Transverse colon (tissue), 4 donors: ENCODE results near the gene LMBR1. TPM values are rescaled to one million over a fixed set of nuclear protein-coding genes. Genes with fewer than 3 reads are reported as not detected.
"Not testable (repeated sequence)": the region's sequence is repeated elsewhere in the genome, so short reads cannot be mapped to it uniquely, and the experiment has no call there.

Experiments
- DNase-seq: peaks from one replicate; pipeline ENCODE4 v3.0.0-alpha.2; 2019
- H3K27ac ChIP-seq, 4 donors: fragments of 200-600 bp; sonication (generic); 2 replicates each; pipeline ENCODE4 v1.5.1; 2016 to 2018; ENCODE audit warnings: inconsistent platforms in 4 of 4
- H3K27me3 ChIP-seq: fragments of 200-600 bp; sonication (generic); 2 replicates; pipeline ENCODE4 v1.5.1; 2017; ENCODE audit warnings: inconsistent platforms
- H3K36me3 ChIP-seq, 4 donors: fragments of 200-600 bp; sonication (generic); 2 replicates each; pipeline ENCODE4 v1.5.1; 2017 to 2019; ENCODE audit warnings: inconsistent platforms in 4 of 4
- H3K4me1 ChIP-seq, 4 donors: fragments of 200-600 bp; sonication (generic); 2 replicates each; pipeline ENCODE4 v1.5.1; 2017 to 2020; ENCODE audit warnings: inconsistent platforms in 4 of 4
- H3K4me3 ChIP-seq, 4 donors: fragments of 200-600 bp; sonication (generic); 1 replicate in 1 of 4; 2 replicates in 3 of 4; pipeline versions ENCODE4 v1.5.1 to v1.6.1; 2017 to 2019; ENCODE audit warnings: inconsistent platforms in 4 of 4
- H3K9me3 ChIP-seq, 2 donors: fragments of 200-600 bp; sonication (generic); 2 replicates each; pipeline ENCODE4 v1.5.1; 2017 to 2019; ENCODE audit warnings: inconsistent platforms in 2 of 2
- CTCF ChIP-seq, 5 experiments: fragments of 200-600 bp in 3 of 5; fragments of 450-650 bp in 2 of 5; sonication (generic) in 3 of 5; IDR thresholded peaks; 1 replicate in 2 of 5; 2 replicates in 3 of 5; pipeline ENCODE4 v1.5.1; 2016 to 2017; ENCODE audit warnings: antibody characterized with exemption in 5 of 5, inconsistent platforms in 3 of 5, mild to moderate bottlenecking in 2 of 5, moderate library complexity in 1 of 5
- EP300 ChIP-seq: sonication (generic); formaldehyde crosslinking; IDR thresholded peaks from one replicate; pipeline ENCODE4 v1.6.1; 2017; ENCODE audit warnings: antibody characterized with exemption, low read depth
- POLR2A ChIP-seq: fragments of 450-650 bp; IDR thresholded peaks from one replicate; pipeline ENCODE4 v1.6.1; 2016; ENCODE audit warnings: antibody characterized with exemption, mild to moderate bottlenecking, moderate library complexity
- POLR2AphosphoS5 ChIP-seq, 3 donors: sonication (generic); formaldehyde crosslinking; IDR thresholded peaks; one replicate each; pipeline ENCODE4 v1.6.1; 2016; ENCODE audit warnings: antibody characterized with exemption in 3 of 3
- WGBS, 2 donors: methylation state at CpG; one replicate each; pipeline ENCODE4 v1.1.5; 2018; ENCODE audit warnings: low coverage in 1 of 2; 5-methylcytosine and 5-hydroxymethylcytosine counted together
- in situ Hi-C, 4 donors: fragments of 200-750 bp; cut with MboI; loops; one replicate each; pipeline versions ENCODE4 v1.15.0 to v1.15.1; 2017; ENCODE audit warnings: low sequenced_read_pairs in 3 of 4, low pct_ligation_motif_present in 1 of 4, low pct_unique_long_range_greater_than_20kb in 1 of 4
- intact Hi-C: fragments of 100-400 bp; cut with DNase I; formaldehyde crosslinking; loops from one replicate; pipeline ENCODE4 v1.15.1; 2023; ENCODE audit warnings: low total_unique reads
- total RNA-seq, 4 donors: library from RNA; depleted of rRNA; stranded (reverse); fragments of >200 nt; gene quantifications; one replicate each; pipeline ENCODE4 v1.1.0, GENCODE V29; 2016

LMBR1 gene
- total RNA-seq, 4 donors from 2014 or later, result 16.7 to 78.1 (median 67.4) TPM

- H3K36me3 ChIP-seq, result no peaks in the 10 kb centered on the region
- H3K27me3 ChIP-seq, result peaks cover 28% of the 10 kb centered on the region
- in situ Hi-C loops (no loop called here), intact Hi-C loops (no loop called here)
- H3K9me3 ChIP-seq, result no peaks in the 10 kb centered on the region
- no peak for TF ChIP-seq POLR2A
- no peak for TF ChIP-seq EP300
- no peak for TF ChIP-seq CTCF (IDR thresholded peaks at IDR 0.05)
- TF ChIP-seq POLR2AphosphoS5 (IDR thresholded peaks at IDR 0.05), result no peak
- 95 to 97% methylated on average over 8 of the region's 8 CpGs for WGBS, 2 donors
- H3K4me1 ChIP-seq, result no peaks in the 10 kb centered on the region
- H3K4me3 ChIP-seq, result no peak overlapping the region
- H3K27ac ChIP-seq, result no peak overlapping the region
- no peak for DNase-seq
Observed at GRCh38 chr7:156652886-156653568, 240.0 kb downstream of the LMBR1 start.

- in situ Hi-C loops (no loop called here), intact Hi-C loops (no loop called here)
- Histone ChIP-seq H3K36me3 (no peaks in the 10 kb centered on the region), H3K27me3 (peaks cover 22% of the 10 kb centered on the region), H3K27ac (no peak overlapping the region), H3K4me1 (no peaks in the 10 kb centered on the region), H3K9me3 (no peaks in the 10 kb centered on the region), H3K4me3 (no peak overlapping the region)
- no peak for DNase-seq
- 73 to 89% methylated on average over 4 of the region's 4 CpGs for whole genome bisulfite sequencing, 2 donors
- no peak for TF ChIP-seq CTCF (IDR thresholded peaks at IDR 0.05)
- no peak for TF ChIP-seq EP300
- TF ChIP-seq POLR2A, result no peak
- TF ChIP-seq POLR2AphosphoS5 (IDR thresholded peaks at IDR 0.05), result no peak
Observed at GRCh38 chr7:156651474-156651873, 241.5 kb downstream of the LMBR1 start.

GRCh38 chr7:156650042-156650441, 242.9 kb downstream of the LMBR1 start:
- no peak overlapping the region for H3K4me3 ChIP-seq
- no peaks in the 10 kb centered on the region for H3K9me3 ChIP-seq
- DNase-seq, result peak; percentile 47
- H3K27me3 ChIP-seq, result peaks cover 21% of the 10 kb centered on the region
- no peak overlapping the region for H3K27ac ChIP-seq
- in situ Hi-C loops, result no loop called here
- no peaks in the 10 kb centered on the region for H3K36me3 ChIP-seq
- H3K4me1 ChIP-seq, result no peaks in the 10 kb centered on the region
- intact Hi-C loops, result no loop called here
- WGBS, 2 donors, result 39 to 100% methylated on average over 1 to 9 of the region's 9 CpGs
- TF ChIP-seq CTCF (IDR thresholded peaks at IDR 0.05) (peak; percentile 11 to 62 (median 40)), EP300 (no peak), POLR2A (no peak), POLR2AphosphoS5 (IDR thresholded peaks at IDR 0.05) (no peak)

- H3K27me3 ChIP-seq, result peaks cover 21% of the 10 kb centered on the region
- intact Hi-C loops, H3K36me3 ChIP-seq, H3K4me1 ChIP-seq, H3K9me3 ChIP-seq, H3K4me3 ChIP-seq, in situ Hi-C loops, DNase-seq, H3K27ac ChIP-seq: not testable (repeated sequence)
- WGBS, 2 donors, result 92 to 96% methylated on average over 5 of the region's 5 CpGs
Observed at GRCh38 chr7:156647330-156647729, 245.7 kb downstream of the LMBR1 start.
